GM21515 (cell line): ENCODE measurements around the gene CNOT4.
"Not testable (repeated sequence)": the region's sequence is repeated elsewhere in the genome, so short reads cannot be mapped to it uniquely, and the experiment has no call there.

Experiments
- ATAC-seq: cut with Tn5 transposase; IDR thresholded peaks from one replicate; pipeline ENCODE4 v1.9.1; 2021; ENCODE audit not compliant: unreplicated experiment

The CNOT4 gene

GRCh38 chr7:135459076-135459475 lies 50.8 kb downstream of the CNOT4 start:
- no peak for ATAC-seq

GRCh38 chr7:135454060-135454459 lies 55.8 kb downstream of the CNOT4 start:
- no peak for ATAC-seq

GRCh38 chr7:135449436-135449835 lies 60.5 kb downstream of the CNOT4 start:
- no peak for ATAC-seq

GRCh38 chr7:135448753-135449152 lies 61.1 kb downstream of the CNOT4 start:
- ATAC-seq = no peak

GRCh38 chr7:135447748-135448147 lies 62.2 kb downstream of the CNOT4 start:
- no peak for ATAC-seq

GRCh38 chr7:135445690-135446089 lies 64.2 kb downstream of the CNOT4 start:
- ATAC-seq = no peak

GRCh38 chr7:135445266-135445665 lies 64.6 kb downstream of the CNOT4 start:
- not testable (repeated sequence) for ATAC-seq

- ATAC-seq = no peak
Observed at GRCh38 chr7:135441791-135442190, 68.1 kb downstream of the CNOT4 start.

GRCh38 chr7:135434047-135434446 lies 75.9 kb downstream of the CNOT4 start:
- no peak for ATAC-seq

- no peak for ATAC-seq
Observed at GRCh38 chr7:135430626-135431025, 79.3 kb downstream of the CNOT4 start.

- ATAC-seq = no peak
Observed at GRCh38 chr7:135428879-135429278, 81.0 kb downstream of the CNOT4 start.

GRCh38 chr7:135428011-135428410 lies 81.9 kb downstream of the CNOT4 start:
- ATAC-seq = no peak

- no peak for ATAC-seq
Observed at GRCh38 chr7:135427166-135427565, 82.7 kb downstream of the CNOT4 start.

- ATAC-seq = no peak
Observed at GRCh38 chr7:135425036-135425435, 84.9 kb downstream of the CNOT4 start.

- no peak for ATAC-seq
Observed at GRCh38 chr7:135420786-135421185, 89.1 kb downstream of the CNOT4 start.

GRCh38 chr7:135416431-135416830 lies 93.5 kb downstream of the CNOT4 start:
- ATAC-seq = no peak

GRCh38 chr7:135414850-135415439 lies 95.0 kb downstream of the CNOT4 start:
- no peak for ATAC-seq

- ATAC-seq = no peak
Observed at GRCh38 chr7:135414208-135414607, 95.7 kb downstream of the CNOT4 start.

GRCh38 chr7:135411098-135411497 lies 98.8 kb downstream of the CNOT4 start:
- ATAC-seq = no peak

- no peak for ATAC-seq
Observed at GRCh38 chr7:135410543-135410942, 99.4 kb downstream of the CNOT4 start.

- no peak for ATAC-seq
Observed at GRCh38 chr7:135409845-135410542, 99.9 kb downstream of the CNOT4 start.

- no peak for ATAC-seq
Observed at GRCh38 chr7:135407884-135408283, 102.0 kb downstream of the CNOT4 start.

- ATAC-seq = no peak
Observed at GRCh38 chr7:135406918-135407317, 103.0 kb downstream of the CNOT4 start.
